HepG2 (cell line): ENCODE data around the gene ATP8B1. TPM values are rescaled to one million over a fixed set of nuclear protein-coding genes. Genes with fewer than 3 reads are reported as not detected.

ENCODE experiments used
- CAMTA2 ChIP-seq: sonication (generic); formaldehyde crosslinking; IDR thresholded peaks from 2 replicates; pipeline ENCODE4 v1.4.0; 2020; ENCODE audit warnings: mild to moderate bottlenecking, missing genetic modification reagents, borderline replicate concordance
- HNRNPLL ChIP-seq: fragments of 200-400 bp; formaldehyde crosslinking; IDR thresholded peaks from 2 replicates; pipeline ENCODE4 v1.6.1; 2017; ENCODE audit warnings: mild to moderate bottlenecking, low read depth, low read length; ENCODE audit not compliant: poor library complexity, severe bottlenecking
- KLF6 ChIP-seq: IDR thresholded peaks from 2 replicates; pipeline ENCODE4 v1.8.0; 2016; ENCODE audit warnings: missing biosample characterization, missing genetic modification reagents
- MAFF ChIP-seq: IDR thresholded peaks from 2 replicates; pipeline ENCODE4 v1.6.1; 2011; ENCODE audit warnings: low read depth, low read length, improper control_type of control experiment
- MIER2 ChIP-seq: IDR thresholded peaks from 2 replicates; pipeline ENCODE4 v1.6.1; 2016; ENCODE audit warnings: missing biosample characterization, missing genetic modification reagents
- NFIC ChIP-seq: IDR thresholded peaks from 2 replicates; pipeline ENCODE4 v1.6.1; 2012; ENCODE audit warnings: mild to moderate bottlenecking, low read length, inconsistent platforms
- NRL ChIP-seq: sonication (generic); formaldehyde crosslinking; IDR thresholded peaks from 2 replicates; pipeline ENCODE4 v1.5.0; 2020; ENCODE audit warnings: missing genetic modification reagents, mild to moderate bottlenecking, moderate library complexity, borderline replicate concordance
- RBFOX2 ChIP-seq: fragments of 200-400 bp; formaldehyde crosslinking; IDR thresholded peaks from 2 replicates; pipeline ENCODE4 v1.6.1; 2017; ENCODE audit warnings: low read depth, mild to moderate bottlenecking, low read length
- ZNF317 ChIP-seq: sonication (generic); formaldehyde crosslinking; IDR thresholded peaks from 2 replicates; pipeline ENCODE4 v1.5.0; 2020; ENCODE audit warnings: mild to moderate bottlenecking, missing genetic modification reagents
- ZNF567 ChIP-seq: sonication (generic); formaldehyde crosslinking; IDR thresholded peaks from 2 replicates; pipeline ENCODE4 v1.8.1; 2023; ENCODE audit warnings: mild to moderate bottlenecking, missing genetic modification reagents, borderline replicate concordance
- ZNF644 ChIP-seq: IDR thresholded peaks from 2 replicates; pipeline ENCODE4 v1.6.1; 2016; ENCODE audit warnings: low read depth
- ZNF749 ChIP-seq: sonication (generic); formaldehyde crosslinking; IDR thresholded peaks from 2 replicates; pipeline ENCODE4 v1.8.0; 2022; ENCODE audit warnings: mild to moderate bottlenecking, missing genetic modification reagents, moderate library complexity, borderline replicate concordance
- ZNF773 ChIP-seq: sonication (generic); formaldehyde crosslinking; IDR thresholded peaks from 2 replicates; pipeline ENCODE4 v1.4.0; 2020; ENCODE audit warnings: missing genetic modification reagents, borderline replicate concordance
- polyA plus RNA-seq, 8 experiments: library from polyadenylated mRNA; depleted of rRNA in 3 of 8; stranded (reverse) in 7 of 8; unstranded in 1 of 8; fragments of >200 nt; fragmentation: Illumina TruSeq in 4 of 8; extraction: Trizol in 4 of 8; gene quantifications; 2 replicates each; pipeline versions ENCODE4 v1.2.1 to v1.2.3, GENCODE V29; 2011 to 2016; ENCODE audit warnings: low read depth in 4 of 8, missing spikeins in 1 of 8, mixed read lengths in 1 of 8; ENCODE audit not compliant: insufficient read depth in 1 of 8
- total RNA-seq, 5 experiments: library from RNA; depleted of rRNA; stranded (reverse); fragments of >200 nt; fragmentation: Illumina TruSeq; extraction: Trizol; gene quantifications; 2 replicates each; pipeline ENCODE4 v1.2.3, GENCODE V29; 2016; ENCODE audit warnings: low read depth in 1 of 5
- TF ChIP-seq, protein P1 (sequence below): IDR thresholded peaks from 2 replicates; pipeline ENCODE4 v1.6.1; 2016; ENCODE audit warnings: mild to moderate bottlenecking, missing biosample characterization, missing genetic modification reagents
- TF ChIP-seq, protein P2 (sequence below): sonication (generic); formaldehyde crosslinking; IDR thresholded peaks from 2 replicates; pipeline ENCODE4 v1.4.0; 2020; ENCODE audit warnings: mild to moderate bottlenecking, missing genetic modification reagents
- TF ChIP-seq, protein P3 (sequence below): sonication (generic); formaldehyde crosslinking; IDR thresholded peaks from 2 replicates; pipeline ENCODE4 v1.8.0; 2022; ENCODE audit warnings: low read depth, missing genetic modification reagents
- TF ChIP-seq, protein P4 (sequence below): IDR thresholded peaks from 2 replicates; pipeline ENCODE4 v1.6.1; 2016; ENCODE audit warnings: missing compliant biosample characterization, missing genetic modification reagents, borderline replicate concordance
- TF ChIP-seq, protein P5 (sequence below): sonication (generic); formaldehyde crosslinking; IDR thresholded peaks from 2 replicates; pipeline ENCODE4 v1.4.0; 2020; ENCODE audit warnings: low read depth, mild to moderate bottlenecking, missing genetic modification reagents
- TF ChIP-seq, protein P6 (sequence below): sonication (generic); formaldehyde crosslinking; IDR thresholded peaks from 2 replicates; pipeline ENCODE4 v1.8.1; 2023; ENCODE audit warnings: missing genetic modification reagents, inconsistent platforms, borderline replicate concordance
- TF ChIP-seq, protein P7 (sequence below): sonication (generic); formaldehyde crosslinking; IDR thresholded peaks from 2 replicates; pipeline ENCODE4 v1.4.0; 2020; ENCODE audit warnings: missing genetic modification reagents

ATP8B1 gene
- total and polyA plus RNA-seq, 2 of the 13 experiments (the other 11 are each of a cell fraction or from before 2014, with no cell fraction given) = 2.8 to 4.0 TPM

DNA sequence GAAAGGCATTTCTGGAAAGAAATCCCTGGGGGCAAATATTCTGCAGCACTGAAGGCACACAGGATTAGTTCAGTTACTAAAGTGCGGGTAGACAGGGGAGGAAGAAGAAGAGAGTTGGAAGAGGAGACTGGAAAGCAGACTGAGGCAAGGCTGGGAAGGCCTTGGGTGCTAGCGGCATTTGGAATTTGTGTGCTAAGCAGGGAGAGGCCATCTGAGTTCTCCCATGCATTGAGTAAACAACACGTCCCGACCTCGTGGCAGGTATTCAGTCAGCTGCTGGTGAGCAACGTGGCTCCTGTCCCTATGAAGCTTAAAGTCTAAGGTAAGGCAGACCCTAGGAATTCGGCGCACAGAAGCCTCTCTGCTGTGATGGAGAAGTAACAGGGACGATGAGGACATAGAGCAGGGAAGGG is 30.7 kb downstream of the ATP8B1 start (continued):
- TF ChIP-seq RBFOX2 = no peak
- TF ChIP-seq, protein P1, sequence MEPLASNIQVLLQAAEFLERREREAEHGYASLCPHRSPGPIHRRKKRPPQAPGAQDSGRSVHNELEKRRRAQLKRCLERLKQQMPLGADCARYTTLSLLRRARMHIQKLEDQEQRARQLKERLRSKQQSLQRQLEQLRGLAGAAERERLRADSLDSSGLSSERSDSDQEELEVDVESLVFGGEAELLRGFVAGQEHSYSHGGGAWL = peak; percentile 46; the same call in 1 of the 2 replicates
- no peak for TF ChIP-seq MAFF
- TF ChIP-seq ZNF644 = 0 out of 2 replicates have a peak, but pooled peaks have one; percentile 71
- TF ChIP-seq, protein P2, sequence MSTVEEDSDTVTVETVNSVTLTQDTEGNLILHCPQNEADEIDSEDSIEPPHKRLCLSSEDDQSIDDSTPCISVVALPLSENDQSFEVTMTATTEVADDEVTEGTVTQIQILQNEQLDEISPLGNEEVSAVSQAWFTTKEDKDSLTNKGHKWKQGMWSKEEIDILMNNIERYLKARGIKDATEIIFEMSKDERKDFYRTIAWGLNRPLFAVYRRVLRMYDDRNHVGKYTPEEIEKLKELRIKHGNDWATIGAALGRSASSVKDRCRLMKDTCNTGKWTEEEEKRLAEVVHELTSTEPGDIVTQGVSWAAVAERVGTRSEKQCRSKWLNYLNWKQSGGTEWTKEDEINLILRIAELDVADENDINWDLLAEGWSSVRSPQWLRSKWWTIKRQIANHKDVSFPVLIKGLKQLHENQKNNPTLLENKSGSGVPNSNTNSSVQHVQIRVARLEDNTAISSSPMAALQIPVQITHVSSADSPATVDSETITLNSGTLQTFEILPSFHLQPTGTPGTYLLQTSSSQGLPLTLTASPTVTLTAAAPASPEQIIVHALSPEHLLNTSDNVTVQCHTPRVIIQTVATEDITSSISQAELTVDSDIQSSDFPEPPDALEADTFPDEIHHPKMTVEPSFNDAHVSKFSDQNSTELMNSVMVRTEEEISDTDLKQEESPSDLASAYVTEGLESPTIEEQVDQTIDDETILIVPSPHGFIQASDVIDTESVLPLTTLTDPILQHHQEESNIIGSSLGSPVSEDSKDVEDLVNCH (CRISPR knock-in tag) = no peak
- TF ChIP-seq, protein P3, sequence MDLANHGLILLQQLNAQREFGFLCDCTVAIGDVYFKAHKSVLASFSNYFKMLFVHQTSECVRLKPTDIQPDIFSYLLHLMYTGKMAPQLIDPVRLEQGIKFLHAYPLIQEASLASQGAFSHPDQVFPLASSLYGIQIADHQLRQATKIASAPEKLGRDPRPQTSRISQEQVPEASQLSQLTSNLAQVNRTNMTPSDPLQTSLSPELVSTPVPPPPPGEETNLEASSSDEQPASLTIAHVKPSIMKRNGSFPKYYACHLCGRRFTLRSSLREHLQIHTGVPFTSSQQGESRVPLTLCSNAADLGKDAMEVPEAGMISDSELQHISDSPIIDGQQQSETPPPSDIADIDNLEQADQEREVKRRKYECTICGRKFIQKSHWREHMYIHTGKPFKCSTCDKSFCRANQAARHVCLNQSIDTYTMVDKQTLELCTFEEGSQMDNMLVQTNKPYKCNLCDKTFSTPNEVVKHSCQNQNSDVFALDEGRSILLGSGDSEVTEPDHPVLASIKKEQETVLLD (CRISPR knock-in tag) = no peak
- no peak; the same call in 1 of the 2 replicates for TF ChIP-seq MIER2 (CRISPR knock-in tag)
- TF ChIP-seq, protein P4, sequence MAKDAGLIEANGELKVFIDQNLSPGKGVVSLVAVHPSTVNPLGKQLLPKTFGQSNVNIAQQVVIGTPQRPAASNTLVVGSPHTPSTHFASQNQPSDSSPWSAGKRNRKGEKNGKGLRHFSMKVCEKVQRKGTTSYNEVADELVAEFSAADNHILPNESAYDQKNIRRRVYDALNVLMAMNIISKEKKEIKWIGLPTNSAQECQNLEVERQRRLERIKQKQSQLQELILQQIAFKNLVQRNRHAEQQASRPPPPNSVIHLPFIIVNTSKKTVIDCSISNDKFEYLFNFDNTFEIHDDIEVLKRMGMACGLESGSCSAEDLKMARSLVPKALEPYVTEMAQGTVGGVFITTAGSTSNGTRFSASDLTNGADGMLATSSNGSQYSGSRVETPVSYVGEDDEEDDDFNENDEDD (CRISPR knock-in tag) = peak; percentile 81; the same call in 1 of the 2 replicates
- TF ChIP-seq HNRNPLL = no peak
- no peak; the same call in 1 of the 2 replicates for TF ChIP-seq ZNF773 (CRISPR knock-in tag)
- TF ChIP-seq ZNF749 (CRISPR knock-in tag) = no peak
- no peak for TF ChIP-seq ZNF317 (CRISPR knock-in tag)
- TF ChIP-seq CAMTA2 (CRISPR knock-in tag) = no peak
- TF ChIP-seq ZNF567 (CRISPR knock-in tag) = no peak
- TF ChIP-seq, protein P5, sequence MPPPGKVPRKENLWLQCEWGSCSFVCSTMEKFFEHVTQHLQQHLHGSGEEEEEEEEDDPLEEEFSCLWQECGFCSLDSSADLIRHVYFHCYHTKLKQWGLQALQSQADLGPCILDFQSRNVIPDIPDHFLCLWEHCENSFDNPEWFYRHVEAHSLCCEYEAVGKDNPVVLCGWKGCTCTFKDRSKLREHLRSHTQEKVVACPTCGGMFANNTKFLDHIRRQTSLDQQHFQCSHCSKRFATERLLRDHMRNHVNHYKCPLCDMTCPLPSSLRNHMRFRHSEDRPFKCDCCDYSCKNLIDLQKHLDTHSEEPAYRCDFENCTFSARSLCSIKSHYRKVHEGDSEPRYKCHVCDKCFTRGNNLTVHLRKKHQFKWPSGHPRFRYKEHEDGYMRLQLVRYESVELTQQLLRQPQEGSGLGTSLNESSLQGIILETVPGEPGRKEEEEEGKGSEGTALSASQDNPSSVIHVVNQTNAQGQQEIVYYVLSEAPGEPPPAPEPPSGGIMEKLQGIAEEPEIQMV = no peak
- TF ChIP-seq, protein P6, sequence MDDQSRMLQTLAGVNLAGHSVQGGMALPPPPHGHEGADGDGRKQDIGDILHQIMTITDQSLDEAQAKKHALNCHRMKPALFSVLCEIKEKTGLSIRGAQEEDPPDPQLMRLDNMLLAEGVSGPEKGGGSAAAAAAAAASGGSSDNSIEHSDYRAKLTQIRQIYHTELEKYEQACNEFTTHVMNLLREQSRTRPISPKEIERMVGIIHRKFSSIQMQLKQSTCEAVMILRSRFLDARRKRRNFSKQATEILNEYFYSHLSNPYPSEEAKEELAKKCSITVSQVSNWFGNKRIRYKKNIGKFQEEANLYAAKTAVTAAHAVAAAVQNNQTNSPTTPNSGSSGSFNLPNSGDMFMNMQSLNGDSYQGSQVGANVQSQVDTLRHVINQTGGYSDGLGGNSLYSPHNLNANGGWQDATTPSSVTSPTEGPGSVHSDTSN (CRISPR knock-in tag) = no peak
- TF ChIP-seq, protein P7, sequence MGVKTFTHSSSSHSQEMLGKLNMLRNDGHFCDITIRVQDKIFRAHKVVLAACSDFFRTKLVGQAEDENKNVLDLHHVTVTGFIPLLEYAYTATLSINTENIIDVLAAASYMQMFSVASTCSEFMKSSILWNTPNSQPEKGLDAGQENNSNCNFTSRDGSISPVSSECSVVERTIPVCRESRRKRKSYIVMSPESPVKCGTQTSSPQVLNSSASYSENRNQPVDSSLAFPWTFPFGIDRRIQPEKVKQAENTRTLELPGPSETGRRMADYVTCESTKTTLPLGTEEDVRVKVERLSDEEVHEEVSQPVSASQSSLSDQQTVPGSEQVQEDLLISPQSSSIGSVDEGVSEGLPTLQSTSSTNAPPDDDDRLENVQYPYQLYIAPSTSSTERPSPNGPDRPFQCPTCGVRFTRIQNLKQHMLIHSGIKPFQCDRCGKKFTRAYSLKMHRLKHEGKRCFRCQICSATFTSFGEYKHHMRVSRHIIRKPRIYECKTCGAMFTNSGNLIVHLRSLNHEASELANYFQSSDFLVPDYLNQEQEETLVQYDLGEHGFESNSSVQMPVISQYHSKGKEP = no peak
- TF ChIP-seq NRL (CRISPR knock-in tag) = peak; percentile 68; the same call in 1 of the 2 replicates
- TF ChIP-seq KLF6 (CRISPR knock-in tag) = peak; percentile 85; the same call in 1 of the 2 replicates
- TF ChIP-seq NFIC = no peak
